ENCODE measurements around the gene SLC39A11. TPM values are rescaled to one million over a fixed set of nuclear protein-coding genes. Genes with fewer than 3 reads are reported as not detected.
"Not testable (repeated sequence)": the region's sequence is repeated elsewhere in the genome, so short reads cannot be mapped to it uniquely, and the experiment has no call there.

SLC39A11 gene
- total RNA-seq, 1 donor from 2014 or later, result 13.0 TPM

DNA sequence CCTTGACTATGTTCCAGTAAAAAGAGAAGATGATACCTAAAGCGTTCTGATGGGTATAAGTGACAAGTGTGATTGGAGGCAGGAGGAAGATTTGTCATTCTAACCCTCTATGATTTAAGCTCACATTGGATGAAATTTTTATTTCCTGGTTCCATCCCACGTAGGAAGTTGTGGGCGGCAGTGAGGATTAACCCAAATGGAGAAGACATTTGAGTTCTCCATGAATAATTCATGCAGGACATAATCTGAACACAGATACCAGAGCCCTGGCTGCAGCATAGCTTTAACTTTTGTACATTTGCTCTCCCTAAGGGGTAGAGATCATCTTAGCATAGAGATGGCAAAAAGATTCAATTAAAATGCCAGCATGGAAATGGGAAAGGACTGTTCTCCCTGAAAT, 146.3 kb downstream of the SLC39A11 start:
- Histone ChIP-seq H3K27ac (ENCODE audit: low read depth, low read length) (no peak overlapping the region), H3K9me3 (ENCODE audit: control insufficient read depth in 3 of 3, low read length in 3 of 3) (no peaks in the 10 kb centered on the region), H3K4me1 (ENCODE audit: control insufficient read depth in 3 of 3, insufficient read depth in 3 of 3, low read length in 3 of 3) (no peaks in the 10 kb centered on the region), H3K4me3 (ENCODE audit: low read length in 3 of 3) (no peak overlapping the region), H3K9ac (ENCODE audit: low read depth in 1 of 3, low read length in 3 of 3) (no peak overlapping the region), H3K27me3 (ENCODE audit: control insufficient read depth in 3 of 3, insufficient read depth in 3 of 3, low read length in 3 of 3) (no peaks in the 10 kb centered on the region), H3K36me3 (ENCODE audit: control insufficient read depth in 3 of 3, insufficient read depth in 3 of 3, low read length in 3 of 3) (no peaks in the 10 kb centered on the region)

- no peaks in the 10 kb centered on the region for H3K27me3 ChIP-seq (ENCODE audit: control insufficient read depth in 3 of 3, insufficient read depth in 3 of 3, low read length in 3 of 3)
- H3K27ac ChIP-seq (ENCODE audit: low read depth, low read length), result no peak overlapping the region
- H3K4me1 ChIP-seq (ENCODE audit: control insufficient read depth in 3 of 3, insufficient read depth in 3 of 3, low read length in 3 of 3), result no peaks in the 10 kb centered on the region
- H3K4me3 ChIP-seq (ENCODE audit: low read length in 3 of 3), result no peak overlapping the region
- H3K9me3 ChIP-seq (ENCODE audit: control insufficient read depth in 3 of 3, low read length in 3 of 3), result no peaks in the 10 kb centered on the region
- no peak overlapping the region for H3K9ac ChIP-seq (ENCODE audit: low read depth in 1 of 3, low read length in 3 of 3)
- no peaks in the 10 kb centered on the region for H3K36me3 ChIP-seq (ENCODE audit: control insufficient read depth in 3 of 3, insufficient read depth in 3 of 3, low read length in 3 of 3)
Measured at GRCh38 chr17:72945473-72945872, 147.0 kb downstream of the SLC39A11 start.

DNA sequence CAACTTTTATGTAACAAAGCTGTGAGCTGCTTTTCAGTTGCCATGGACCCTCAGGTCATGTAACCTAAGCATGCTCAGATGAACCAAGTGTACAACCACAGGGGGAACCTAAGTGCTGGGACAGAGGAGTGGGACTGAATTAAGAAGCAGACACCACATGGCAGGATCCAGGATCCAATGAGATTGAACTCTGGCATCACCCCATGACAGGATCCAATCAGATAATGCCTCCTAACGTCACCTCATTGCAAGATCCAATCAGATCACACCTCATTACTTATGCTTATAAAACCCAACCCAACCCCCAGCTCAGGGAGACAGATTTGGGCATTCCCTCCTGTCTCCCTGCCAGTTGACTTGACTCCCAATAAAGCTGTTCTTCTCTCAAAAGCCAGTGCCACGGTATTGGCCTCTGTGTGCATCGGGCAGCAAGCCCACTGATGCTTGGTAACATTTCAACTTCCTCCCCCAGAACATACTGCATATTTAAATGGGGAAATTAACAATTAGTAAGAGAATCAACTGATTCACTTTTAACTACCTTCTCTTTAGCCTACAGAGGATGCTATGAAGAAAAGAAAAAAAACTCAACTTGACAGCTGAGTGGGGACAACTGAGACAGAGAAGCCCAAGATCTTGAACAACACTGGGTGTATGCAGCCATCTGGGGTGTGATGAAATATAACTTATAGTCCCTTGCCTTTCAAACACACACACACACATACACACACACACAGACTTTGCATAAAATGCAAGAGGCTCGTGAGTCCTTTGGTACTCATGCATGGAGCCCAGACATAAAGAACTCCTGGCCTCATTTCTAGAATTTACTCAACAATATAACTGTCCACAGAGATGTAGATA, 148.4 kb downstream of the SLC39A11 start:
- Histone ChIP-seq H3K27me3 (ENCODE audit: control insufficient read depth in 3 of 3, insufficient read depth in 3 of 3, low read length in 3 of 3) (no peaks in the 10 kb centered on the region), H3K36me3 (ENCODE audit: control insufficient read depth in 3 of 3, insufficient read depth in 3 of 3, low read length in 3 of 3) (no peaks in the 10 kb centered on the region), H3K9ac (ENCODE audit: low read depth in 1 of 3, low read length in 3 of 3) (no peak overlapping the region), H3K9me3 (ENCODE audit: control insufficient read depth in 3 of 3, low read length in 3 of 3) (no peaks in the 10 kb centered on the region), H3K27ac (ENCODE audit: low read depth, low read length) (no peak overlapping the region), H3K4me1 (ENCODE audit: control insufficient read depth in 3 of 3, insufficient read depth in 3 of 3, low read length in 3 of 3) (no peaks in the 10 kb centered on the region), H3K4me3 (ENCODE audit: low read length in 3 of 3) (no peak overlapping the region)

DNA sequence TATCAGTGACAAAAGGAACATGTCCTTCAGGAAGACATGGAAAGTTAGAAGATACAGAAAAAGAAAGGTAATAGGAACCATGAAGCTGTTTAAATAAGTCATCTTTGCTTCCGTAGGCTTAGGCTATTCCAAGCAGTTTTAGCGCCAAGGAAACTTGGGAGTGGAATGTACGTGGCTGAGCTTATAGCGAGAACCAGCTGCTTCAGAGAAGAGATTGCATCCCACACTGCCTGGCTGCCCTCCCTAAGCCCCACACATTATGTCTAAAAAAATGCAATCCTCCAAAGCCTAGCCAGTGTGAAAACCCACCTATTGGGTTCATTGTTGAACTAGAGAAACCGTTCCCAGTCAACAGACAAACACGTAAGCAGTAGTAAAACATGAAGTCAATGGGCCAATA, 149.9 kb downstream of the SLC39A11 start:
- H3K4me1 ChIP-seq (ENCODE audit: control insufficient read depth in 3 of 3, insufficient read depth in 3 of 3, low read length in 3 of 3), result no peaks in the 10 kb centered on the region
- H3K9ac ChIP-seq (ENCODE audit: low read depth in 1 of 3, low read length in 3 of 3), result no peak overlapping the region
- no peak overlapping the region for H3K27ac ChIP-seq (ENCODE audit: low read depth, low read length)
- no peak overlapping the region for H3K4me3 ChIP-seq (ENCODE audit: low read length in 3 of 3)
- H3K27me3 ChIP-seq (ENCODE audit: control insufficient read depth in 3 of 3, insufficient read depth in 3 of 3, low read length in 3 of 3), result no peaks in the 10 kb centered on the region
- H3K36me3 ChIP-seq (ENCODE audit: control insufficient read depth in 3 of 3, insufficient read depth in 3 of 3, low read length in 3 of 3), result no peaks in the 10 kb centered on the region
- H3K9me3 ChIP-seq (ENCODE audit: control insufficient read depth in 3 of 3, low read length in 3 of 3), result no peaks in the 10 kb centered on the region

DNA sequence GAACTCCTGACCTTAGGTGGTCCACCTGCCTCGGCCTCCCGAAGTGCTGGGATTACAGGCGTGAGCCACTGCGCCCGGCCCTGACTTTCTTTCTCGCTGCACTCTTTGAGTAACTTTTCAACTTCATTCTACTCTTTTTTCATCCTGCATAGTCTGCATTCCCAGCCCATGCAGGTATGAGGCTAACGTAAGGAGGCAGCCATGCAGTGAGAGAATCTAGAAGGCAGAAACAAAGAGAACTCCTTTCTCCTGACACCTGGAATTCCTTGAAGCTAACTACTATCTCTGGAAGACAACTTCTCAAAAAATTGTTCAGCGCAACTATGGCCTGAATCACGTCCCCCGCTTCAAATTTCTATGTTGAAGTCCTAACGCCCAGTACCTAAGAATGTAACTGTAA, 152.0 kb downstream of the SLC39A11 start:
- Histone ChIP-seq H3K36me3 (ENCODE audit: control insufficient read depth in 3 of 3, insufficient read depth in 3 of 3, low read length in 3 of 3) (no peaks in the 10 kb centered on the region), H3K9ac (ENCODE audit: low read depth in 1 of 3, low read length in 3 of 3) (no peak overlapping the region), H3K27ac (ENCODE audit: low read depth, low read length) (no peak overlapping the region), H3K4me1 (ENCODE audit: control insufficient read depth in 3 of 3, insufficient read depth in 3 of 3, low read length in 3 of 3) (no peaks in the 10 kb centered on the region), H3K9me3 (ENCODE audit: control insufficient read depth in 3 of 3, low read length in 3 of 3) (no peaks in the 10 kb centered on the region), H3K4me3 (ENCODE audit: low read length in 3 of 3) (no peak overlapping the region), H3K27me3 (ENCODE audit: control insufficient read depth in 3 of 3, insufficient read depth in 3 of 3, low read length in 3 of 3) (no peaks in the 10 kb centered on the region)

DNA sequence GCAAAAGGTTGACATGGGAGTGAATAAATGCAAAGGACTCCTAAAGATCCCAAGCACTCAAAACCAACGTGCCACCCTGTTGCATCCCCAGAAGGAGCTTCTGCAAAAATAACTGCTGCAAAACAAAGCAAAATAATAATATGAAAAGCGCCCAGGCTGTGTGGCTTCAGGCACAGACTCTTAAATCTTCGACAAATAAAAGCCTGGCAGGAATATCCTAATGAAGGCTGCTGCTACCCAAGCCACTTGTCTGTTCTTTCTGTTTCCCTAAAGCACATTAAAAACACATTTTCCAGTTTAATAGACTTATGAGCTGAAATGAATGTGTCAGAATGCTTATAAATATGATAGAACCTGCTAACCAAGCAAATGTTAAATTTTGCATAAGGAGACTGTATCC, 154.0 kb downstream of the SLC39A11 start:
- Histone ChIP-seq H3K36me3 (ENCODE audit: control insufficient read depth in 3 of 3, insufficient read depth in 3 of 3, low read length in 3 of 3) (no peaks in the 10 kb centered on the region), H3K4me1 (ENCODE audit: control insufficient read depth in 3 of 3, insufficient read depth in 3 of 3, low read length in 3 of 3) (no peaks in the 10 kb centered on the region), H3K27me3 (ENCODE audit: control insufficient read depth in 3 of 3, insufficient read depth in 3 of 3, low read length in 3 of 3) (no peaks in the 10 kb centered on the region), H3K27ac (ENCODE audit: low read depth, low read length) (no peak overlapping the region), H3K9me3 (ENCODE audit: control insufficient read depth in 3 of 3, low read length in 3 of 3) (no peaks in the 10 kb centered on the region), H3K9ac (ENCODE audit: low read depth in 1 of 3, low read length in 3 of 3) (no peak overlapping the region), H3K4me3 (ENCODE audit: low read length in 3 of 3) (no peak overlapping the region)

- Histone ChIP-seq H3K4me1 (ENCODE audit: control insufficient read depth in 3 of 3, insufficient read depth in 3 of 3, low read length in 3 of 3) (no peaks in the 10 kb centered on the region), H3K4me3 (ENCODE audit: low read length in 3 of 3) (no peak overlapping the region), H3K27ac (ENCODE audit: low read depth, low read length) (no peak overlapping the region), H3K9ac (ENCODE audit: low read depth in 1 of 3, low read length in 3 of 3) (no peak overlapping the region), H3K27me3 (ENCODE audit: control insufficient read depth in 3 of 3, insufficient read depth in 3 of 3, low read length in 3 of 3) (no peaks in the 10 kb centered on the region), H3K9me3 (ENCODE audit: control insufficient read depth in 3 of 3, low read length in 3 of 3) (no peaks in the 10 kb centered on the region), H3K36me3 (ENCODE audit: control insufficient read depth in 3 of 3, insufficient read depth in 3 of 3, low read length in 3 of 3) (no peaks in the 10 kb centered on the region)
Measured at GRCh38 chr17:72937707-72938106, 154.8 kb downstream of the SLC39A11 start.

DNA sequence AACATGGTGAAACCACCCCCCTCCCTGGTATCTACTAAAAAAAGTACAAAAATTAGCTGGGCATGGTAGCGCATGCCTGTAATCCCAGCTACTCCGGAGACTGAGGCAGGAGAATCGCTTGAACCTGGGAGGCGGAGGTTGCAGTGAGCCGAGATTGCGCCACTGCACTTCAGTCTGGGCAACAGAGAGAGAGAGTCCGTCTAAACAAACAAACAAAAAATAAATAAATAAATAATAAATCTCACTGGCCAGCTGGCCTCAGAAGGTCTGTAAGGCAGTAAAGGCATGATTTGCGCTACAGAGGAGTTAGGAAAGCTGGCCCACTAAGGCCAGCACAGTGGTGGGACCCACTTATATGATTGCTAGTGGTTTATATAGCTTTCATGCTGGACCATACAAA, 155.2 kb downstream of the SLC39A11 start:
- H3K9me3 ChIP-seq (ENCODE audit: control insufficient read depth in 3 of 3, low read length in 3 of 3); H3K27ac ChIP-seq (ENCODE audit: low read depth, low read length): not testable (repeated sequence)

GRCh38 chr17:72935984-72936383, 156.5 kb downstream of the SLC39A11 start:
- no peaks in the 10 kb centered on the region for H3K4me1 ChIP-seq (ENCODE audit: control insufficient read depth in 3 of 3, insufficient read depth in 3 of 3, low read length in 3 of 3)
- H3K36me3 ChIP-seq (ENCODE audit: control insufficient read depth in 3 of 3, insufficient read depth in 3 of 3, low read length in 3 of 3), result no peaks in the 10 kb centered on the region
- no peak overlapping the region for H3K4me3 ChIP-seq (ENCODE audit: low read length in 3 of 3)
- H3K9ac ChIP-seq (ENCODE audit: low read depth in 1 of 3, low read length in 3 of 3), result no peak overlapping the region
- H3K9me3 ChIP-seq (ENCODE audit: control insufficient read depth in 3 of 3, low read length in 3 of 3), result no peaks in the 10 kb centered on the region
- no peak overlapping the region for H3K27ac ChIP-seq (ENCODE audit: low read depth, low read length)
- no peaks in the 10 kb centered on the region for H3K27me3 ChIP-seq (ENCODE audit: control insufficient read depth in 3 of 3, insufficient read depth in 3 of 3, low read length in 3 of 3)

More for the DNA sequence above, 155.2 kb downstream of the SLC39A11 start:
- H3K4me1 ChIP-seq (ENCODE audit: control insufficient read depth in 3 of 3, insufficient read depth in 3 of 3, low read length in 3 of 3); H3K27me3 ChIP-seq (ENCODE audit: control insufficient read depth in 3 of 3, insufficient read depth in 3 of 3, low read length in 3 of 3); H3K4me3 ChIP-seq (ENCODE audit: low read length in 3 of 3); H3K9ac ChIP-seq (ENCODE audit: low read depth in 1 of 3, low read length in 3 of 3); H3K36me3 ChIP-seq (ENCODE audit: control insufficient read depth in 3 of 3, insufficient read depth in 3 of 3, low read length in 3 of 3): not testable (repeated sequence)

GRCh38 chr17:72934927-72935326, 157.6 kb downstream of the SLC39A11 start:
- Histone ChIP-seq H3K36me3 (ENCODE audit: control insufficient read depth in 3 of 3, insufficient read depth in 3 of 3, low read length in 3 of 3) (no peaks in the 10 kb centered on the region), H3K27me3 (ENCODE audit: control insufficient read depth in 3 of 3, insufficient read depth in 3 of 3, low read length in 3 of 3) (no peaks in the 10 kb centered on the region), H3K9me3 (ENCODE audit: control insufficient read depth in 3 of 3, low read length in 3 of 3) (no peaks in the 10 kb centered on the region), H3K4me3 (ENCODE audit: low read length in 3 of 3) (no peak overlapping the region), H3K27ac (ENCODE audit: low read depth, low read length) (no peak overlapping the region), H3K4me1 (ENCODE audit: control insufficient read depth in 3 of 3, insufficient read depth in 3 of 3, low read length in 3 of 3) (no peaks in the 10 kb centered on the region), H3K9ac (ENCODE audit: low read depth in 1 of 3, low read length in 3 of 3) (no peak overlapping the region)
